ENCODE data around the gene TMED4. TPM values are rescaled to one million over a fixed set of nuclear protein-coding genes. Genes with fewer than 3 reads are reported as not detected.
A peak's percentile ranks its signal among the peaks of the same experiment; 100 is the strongest.

The TMED4 gene
- total and polyA plus RNA-seq, 2 of the 13 experiments (the other 11 are each of a cell fraction or from before 2014, with no cell fraction given) = 81.4 to 109 TPM

DNA sequence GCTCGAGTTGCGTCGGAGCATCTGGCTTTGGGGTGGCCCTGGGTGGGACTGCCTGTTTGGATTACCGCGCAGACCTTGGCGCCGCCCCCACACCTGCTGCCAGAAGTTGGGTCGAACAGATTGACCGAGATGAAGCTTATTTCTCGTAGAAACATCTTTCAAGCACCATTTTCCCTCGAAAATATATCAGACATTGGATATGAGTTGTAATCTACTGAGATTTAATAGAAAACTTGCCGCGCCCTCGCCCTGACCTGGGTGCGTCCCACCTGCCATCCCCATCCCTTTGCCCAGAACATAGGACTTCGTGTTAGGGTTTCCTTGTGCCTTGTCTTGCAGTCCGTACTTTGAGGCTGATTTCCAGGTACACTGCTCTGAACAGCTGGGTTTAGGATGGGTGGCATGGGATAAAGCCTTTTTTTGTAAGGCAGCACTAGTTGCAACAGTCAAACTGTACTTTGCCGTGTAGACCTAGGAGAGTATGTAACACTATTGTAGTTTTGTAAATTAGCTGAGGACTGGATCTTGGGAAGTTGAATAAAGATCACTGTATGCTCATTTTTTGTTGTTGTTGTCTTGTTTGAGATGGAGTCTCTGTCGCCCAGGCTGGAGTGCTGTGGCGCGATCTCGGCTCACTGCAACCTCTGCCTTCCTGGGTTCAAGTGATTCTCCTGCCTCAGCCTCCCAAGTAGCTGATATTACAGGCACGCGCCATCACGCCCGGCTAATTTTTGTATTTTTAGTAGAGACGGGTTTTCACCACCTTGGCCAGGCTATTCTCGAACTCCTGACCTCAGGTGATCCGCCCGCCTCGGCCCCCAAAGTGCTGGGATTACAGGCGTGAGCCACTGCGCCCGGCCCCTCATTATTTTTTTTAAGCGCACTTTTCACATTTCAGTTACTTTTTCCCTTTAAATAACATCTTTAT, 25.4 kb upstream of the TMED4 start (continued):
- no peak for TF ChIP-seq ZNF407 (CRISPR knock-in tag; IDR thresholded peaks at IDR 0.05; ENCODE audit: not compliant biosample characterization)
- TF ChIP-seq ZNF124 (CRISPR knock-in tag; IDR thresholded peaks at IDR 0.05) = no peak
- TF ChIP-seq TMF1 (CRISPR knock-in tag; IDR thresholded peaks at IDR 0.05; ENCODE audit: low read depth) = no peak
- TF ChIP-seq ZBTB4 (CRISPR knock-in tag; IDR thresholded peaks at IDR 0.05; ENCODE audit: borderline replicate concordance) = no peak
- TF ChIP-seq ZFP41 (CRISPR knock-in tag; IDR thresholded peaks at IDR 0.05; ENCODE audit: borderline replicate concordance) = 0 out of 2 replicates have a peak, but pooled peaks have one; percentile 31
- TF ChIP-seq ZNF609 (CRISPR knock-in tag; IDR thresholded peaks at IDR 0.05; ENCODE audit: borderline replicate concordance) = no peak
- TF ChIP-seq FOSL1 (CRISPR knock-in tag; IDR thresholded peaks at IDR 0.05; ENCODE audit: borderline replicate concordance) = no peak
- 0 out of 2 replicates have a peak, but pooled peaks have one; percentile 6 for TF ChIP-seq ZNF773 (CRISPR knock-in tag; IDR thresholded peaks at IDR 0.05; ENCODE audit: borderline replicate concordance)
- TF ChIP-seq HNRNPLL (IDR thresholded peaks at IDR 0.05; ENCODE audit: low read depth, low read length, poor library complexity, severe bottlenecking) = no peak
- no peak for TF ChIP-seq SKI (IDR thresholded peaks at IDR 0.05; ENCODE audit: partially characterized antibody)
